H1 (cell line): ENCODE data around the gene LYPD6B.

ENCODE experiments used
- BCL11A ChIP-seq, 2 experiments: IDR thresholded peaks; one replicate each; pipeline ENCODE4 v1.6.1; 2011; ENCODE audit warnings: low read depth in 2 of 2, low read length in 2 of 2, mild to moderate bottlenecking in 2 of 2
- EZH2 ChIP-seq: fragments of 200-600 bp; sonication (generic); IDR thresholded peaks from 2 replicates; pipeline ENCODE4 v1.7.1; 2012; ENCODE audit warnings: low read depth, mild to moderate bottlenecking, moderate library complexity, low read length, inconsistent platforms; ENCODE audit not compliant: severe bottlenecking
- GABPA ChIP-seq: IDR thresholded peaks from 2 replicates; pipeline ENCODE4 v1.6.1; 2011; ENCODE audit warnings: mild to moderate bottlenecking, low read length, moderate library complexity, borderline replicate concordance; ENCODE audit not compliant: insufficient read depth
- HDAC2 ChIP-seq, 2 experiments: fragments of 300-600 bp in 1 of 2; sonication (generic) in 1 of 2; IDR thresholded peaks; 2 replicates each; pipeline ENCODE4 v1.6.1; 2011 to 2012; ENCODE audit warnings: low read depth in 2 of 2, low read length in 2 of 2, mild to moderate bottlenecking in 2 of 2, moderate library complexity in 2 of 2, borderline replicate concordance in 1 of 2, inconsistent platforms in 1 of 2
- MAX ChIP-seq: IDR thresholded peaks from 2 replicates; pipeline ENCODE4 v1.6.1; 2012; ENCODE audit warnings: inconsistent platforms
- PHF8 ChIP-seq: fragments of 200-600 bp; sonication (generic); conservative IDR thresholded peaks from 2 replicates; pipeline ENCODE4 v1.7.1; 2012; ENCODE audit warnings: low read depth, mild to moderate bottlenecking, inconsistent platforms, low read length, moderate library complexity
- POLR2A ChIP-seq, 2 experiments: IDR thresholded peaks; 1 replicate in 1 of 2; 2 replicates in 1 of 2; pipeline ENCODE4 v1.6.1; 2011; ENCODE audit warnings: low read depth in 2 of 2, low read length in 2 of 2, mild to moderate bottlenecking in 2 of 2; ENCODE audit errors: control extremely low read depth in 1 of 2
- RBBP5 ChIP-seq: IDR thresholded peaks from 2 replicates; pipeline ENCODE4 v1.7.1; 2012; ENCODE audit warnings: low read depth, mild to moderate bottlenecking, inconsistent platforms, low read length, moderate library complexity, borderline replicate concordance
- RFX5 ChIP-seq: IDR thresholded peaks from 2 replicates; pipeline ENCODE4 v1.6.1; 2011; ENCODE audit warnings: low read depth, low read length, improper control_type of control experiment, borderline replicate concordance
- SP1 ChIP-seq: IDR thresholded peaks from 2 replicates; pipeline ENCODE4 v1.6.1; 2011; ENCODE audit warnings: low read depth, low read length
- SUZ12 ChIP-seq: fragments of 200-600 bp; sonication (generic); IDR thresholded peaks from 2 replicates; pipeline ENCODE4 v1.6.1; 2012; ENCODE audit warnings: mild to moderate bottlenecking, inconsistent platforms, low read length, moderate library complexity, mixed read lengths
- TBP ChIP-seq: IDR thresholded peaks from 2 replicates; pipeline ENCODE4 v1.6.1; 2011; ENCODE audit warnings: low read depth, low read length, improper control_type of control experiment
- TF ChIP-seq, protein P1 (sequence below), 3 experiments: IDR thresholded peaks; 1 replicate in 2 of 3; 2 replicates in 1 of 3; pipeline versions ENCODE4 v1.5.1 to v1.6.1; 2011; ENCODE audit warnings: low read length in 3 of 3, mild to moderate bottlenecking in 3 of 3, inconsistent platforms in 2 of 3, low read depth in 1 of 3, moderate library complexity in 1 of 3; ENCODE audit not compliant: insufficient read depth in 1 of 3; ENCODE audit errors: control extremely low read depth in 1 of 3
- TF ChIP-seq, protein P2 (sequence below): IDR thresholded peaks from 2 replicates; pipeline ENCODE4 v1.6.1; 2011; ENCODE audit warnings: low read length, improper control_type of control experiment

GRCh38 chr2:149148194-149149006 lies 109.9 kb downstream of the LYPD6B start:
- no peak for TF ChIP-seq POLR2A (IDR thresholded peaks at IDR 0.05; ENCODE audit: control extremely low read depth in 1 of 2, low read depth in 2 of 2, low read length in 2 of 2)
- no peak for TF ChIP-seq SP1
- no peak for TF ChIP-seq RFX5
- TF ChIP-seq RBBP5, result no peak
- TF ChIP-seq, protein P1, sequence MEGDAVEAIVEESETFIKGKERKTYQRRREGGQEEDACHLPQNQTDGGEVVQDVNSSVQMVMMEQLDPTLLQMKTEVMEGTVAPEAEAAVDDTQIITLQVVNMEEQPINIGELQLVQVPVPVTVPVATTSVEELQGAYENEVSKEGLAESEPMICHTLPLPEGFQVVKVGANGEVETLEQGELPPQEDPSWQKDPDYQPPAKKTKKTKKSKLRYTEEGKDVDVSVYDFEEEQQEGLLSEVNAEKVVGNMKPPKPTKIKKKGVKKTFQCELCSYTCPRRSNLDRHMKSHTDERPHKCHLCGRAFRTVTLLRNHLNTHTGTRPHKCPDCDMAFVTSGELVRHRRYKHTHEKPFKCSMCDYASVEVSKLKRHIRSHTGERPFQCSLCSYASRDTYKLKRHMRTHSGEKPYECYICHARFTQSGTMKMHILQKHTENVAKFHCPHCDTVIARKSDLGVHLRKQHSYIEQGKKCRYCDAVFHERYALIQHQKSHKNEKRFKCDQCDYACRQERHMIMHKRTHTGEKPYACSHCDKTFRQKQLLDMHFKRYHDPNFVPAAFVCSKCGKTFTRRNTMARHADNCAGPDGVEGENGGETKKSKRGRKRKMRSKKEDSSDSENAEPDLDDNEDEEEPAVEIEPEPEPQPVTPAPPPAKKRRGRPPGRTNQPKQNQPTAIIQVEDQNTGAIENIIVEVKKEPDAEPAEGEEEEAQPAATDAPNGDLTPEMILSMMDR (IDR thresholded peaks at IDR 0.05; ENCODE audit: control extremely low read depth in 1 of 3, insufficient read depth in 1 of 3, low read depth in 1 of 3, low read length in 3 of 3), result no peak
- no peak for TF ChIP-seq PHF8
- no peak for TF ChIP-seq MAX
- no peak for TF ChIP-seq HDAC2 (IDR thresholded peaks at IDR 0.05; ENCODE audit: borderline replicate concordance in 1 of 2, low read depth in 2 of 2, low read length in 2 of 2)
- TF ChIP-seq BCL11A (IDR thresholded peaks at IDR 0.05; ENCODE audit: low read depth in 2 of 2, low read length in 2 of 2), result no peak
- TF ChIP-seq TBP, result no peak
- TF ChIP-seq, protein P2, sequence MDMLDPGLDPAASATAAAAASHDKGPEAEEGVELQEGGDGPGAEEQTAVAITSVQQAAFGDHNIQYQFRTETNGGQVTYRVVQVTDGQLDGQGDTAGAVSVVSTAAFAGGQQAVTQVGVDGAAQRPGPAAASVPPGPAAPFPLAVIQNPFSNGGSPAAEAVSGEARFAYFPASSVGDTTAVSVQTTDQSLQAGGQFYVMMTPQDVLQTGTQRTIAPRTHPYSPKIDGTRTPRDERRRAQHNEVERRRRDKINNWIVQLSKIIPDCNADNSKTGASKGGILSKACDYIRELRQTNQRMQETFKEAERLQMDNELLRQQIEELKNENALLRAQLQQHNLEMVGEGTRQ, result no peak
- no peak for TF ChIP-seq GABPA
- TF ChIP-seq SUZ12, result no peak
- TF ChIP-seq EZH2, result no peak
